B cell (primary cell): ENCODE results near the gene FCER1G. TPM values are rescaled to one million over a fixed set of nuclear protein-coding genes. Genes with fewer than 3 reads are reported as not detected.

Experiments used
- ATAC-seq: fragments of 200-7000 bp; cut with Tn5 transposase; one replicate; pipeline ENCODE4 v1.10.0; 2021; ENCODE audit warnings: low read depth, mild to moderate bottlenecking, moderate number of reproducible peaks, moderate library complexity
- CTCF ChIA-PET: fragments of 350-600 bp; sonication (Branson Sonifier 250); formaldehyde crosslinking; loops from one replicate; lab custom pipeline; 2021; ENCODE audit warnings: antibody characterized with exemption, inconsistent platforms; lab: Charles Lee
- POLR2A ChIA-PET: fragments of 350-600 bp; sonication (Branson Sonifier 250); formaldehyde crosslinking; loops from one replicate; lab custom pipeline; 2021; ENCODE audit warnings: antibody characterized with exemption; lab: Charles Lee
- DNase-seq: peaks from one replicate; pipeline ENCODE4 v3.0.0; 2013
- H2AFZ ChIP-seq: 2 replicates; pipeline ENCODE4 v1.6.1; 2012; ENCODE audit warnings: mild to moderate bottlenecking, low read depth, low read length; ENCODE audit not compliant: insufficient read depth, poor library complexity, severe bottlenecking
- H3K27ac ChIP-seq, 2 donors: 1 replicate in 1 of 2; 2 replicates in 1 of 2; pipeline ENCODE4 v1.5.1; 2012 to 2013; ENCODE audit warnings: low read length in 2 of 2, mild to moderate bottlenecking in 2 of 2, moderate library complexity in 1 of 2
- H3K27me3 ChIP-seq, 4 experiments: fragments of 200-600 bp in 1 of 4; sonication (generic) in 1 of 4; replicated peaks in 1 of 4; 1 replicate in 2 of 4; 2 replicates in 2 of 4; pipeline versions ENCODE4 v1.6.1 to v1.7.0; 2013 to 2016; ENCODE audit warnings: low read length in 3 of 4, mild to moderate bottlenecking in 2 of 4, mixed read lengths in 1 of 4, moderate library complexity in 1 of 4; ENCODE audit not compliant: insufficient read depth in 4 of 4, control insufficient read depth in 3 of 4; ENCODE audit errors: control extremely low read depth in 1 of 4
- H3K36me3 ChIP-seq, 2 experiments: replicated peaks in 1 of 2; 1 replicate in 1 of 2; 2 replicates in 1 of 2; pipeline versions ENCODE4 v1.6.1 to v1.7.1; 2013; ENCODE audit warnings: low read length in 1 of 2; ENCODE audit not compliant: insufficient read depth in 2 of 2, control insufficient read depth in 1 of 2; ENCODE audit errors: control extremely low read depth in 1 of 2, extremely low read depth in 1 of 2
- H3K4me1 ChIP-seq, 2 donors: fragments of 200-600 bp in 1 of 2; sonication (generic) in 1 of 2; 1 replicate in 1 of 2; 2 replicates in 1 of 2; pipeline versions ENCODE4 v1.5.1 to v1.6.1; 2013 to 2017; ENCODE audit warnings: low read length in 2 of 2; ENCODE audit not compliant: control insufficient read depth in 2 of 2, insufficient read depth in 2 of 2
- H3K4me2 ChIP-seq: replicated peaks from 2 replicates; pipeline ENCODE3; 2012; ENCODE audit warnings: mild to moderate bottlenecking, low read depth, low read length; ENCODE audit not compliant: poor library complexity, severe bottlenecking
- H3K4me3 ChIP-seq, 5 experiments: fragments of 200-600 bp in 1 of 5; sonication (generic) in 1 of 5; 1 replicate in 3 of 5; 2 replicates in 2 of 5; pipeline versions ENCODE4 v1.5.1 to v1.7.0; 2011 to 2016; ENCODE audit warnings: low read length in 4 of 5, mild to moderate bottlenecking in 4 of 5, low read depth in 2 of 5, control low read depth in 1 of 5, moderate library complexity in 1 of 5; ENCODE audit not compliant: insufficient read depth in 1 of 5; ENCODE audit errors: control extremely low read depth in 1 of 5, extremely low read depth in 1 of 5
- H3K79me2 ChIP-seq: fragments of 200-600 bp; sonication (generic); one replicate; pipeline ENCODE4 v1.6.0; 2016; ENCODE audit warnings: low read length; ENCODE audit not compliant: control insufficient read depth, insufficient read depth
- H3K9ac ChIP-seq: fragments of 200-600 bp; sonication (generic); 2 replicates; pipeline ENCODE4 v1.6.1; 2017; ENCODE audit warnings: mild to moderate bottlenecking, low read length, moderate library complexity
- H3K9me3 ChIP-seq, 3 donors: one replicate each; pipeline versions ENCODE4 v1.6.1 to v1.7.1; 2013; ENCODE audit warnings: low read length in 2 of 3; ENCODE audit not compliant: control insufficient read depth in 2 of 3, insufficient read depth in 1 of 3; ENCODE audit errors: control extremely low read depth in 1 of 3
- H4K20me1 ChIP-seq: 2 replicates; pipeline ENCODE4 v1.6.0; 2012; ENCODE audit warnings: mild to moderate bottlenecking, low read length; ENCODE audit not compliant: insufficient read depth, control insufficient read depth, poor library complexity, severe bottlenecking
- H3K27ac Mint-ChIP-seq: one replicate; pipeline ENCODE4 v1.8.0; 2021; ENCODE audit warnings: mixed read lengths
- H3K27me3 Mint-ChIP-seq: one replicate; pipeline ENCODE4 v1.8.0; 2021; ENCODE audit warnings: mixed read lengths
- H3K4me1 Mint-ChIP-seq: one replicate; pipeline ENCODE4 v1.8.0; 2021; ENCODE audit warnings: mixed read lengths
- H3K4me3 Mint-ChIP-seq: one replicate; pipeline ENCODE4 v1.8.0; 2021; ENCODE audit warnings: mixed read lengths
- H3K9me3 Mint-ChIP-seq: one replicate; pipeline ENCODE4 v1.8.0; 2022; ENCODE audit warnings: mixed read lengths; ENCODE audit not compliant: insufficient read depth
- EZH2 ChIP-seq: IDR thresholded peaks from 2 replicates; pipeline ENCODE4 v1.6.1; 2012; ENCODE audit warnings: borderline replicate concordance, low read depth, mild to moderate bottlenecking, moderate library complexity, low read length; ENCODE audit not compliant: insufficient read depth, poor library complexity, severe bottlenecking
- WGBS: methylation state at CpG from one replicate; pipeline ENCODE4 v1.1.5; 2013; ENCODE audit warnings: missing lambda C conversion rate; ENCODE audit not compliant: insufficient coverage; 5-methylcytosine and 5-hydroxymethylcytosine counted together
- intact Hi-C: fragments of 100-400 bp; cut with micrococcal nuclease; formaldehyde crosslinking; loops from one replicate; pipeline ENCODE4 v1.10.0; 2022
- polyA plus RNA-seq: library from polyadenylated mRNA; depleted of rRNA; stranded (reverse); fragments of >200 nt; gene quantifications from 2 replicates; pipeline ENCODE4 v1.2.3, GENCODE V29; 2012
- total RNA-seq, 2 donors: library from RNA; stranded (reverse); fragments of 120-200 nt in 1 of 2; gene quantifications; 1 replicate in 1 of 2; 2 replicates in 1 of 2; pipeline versions ENCODE4 v1.2.3 to v1.2.4, GENCODE V29; 2013 to 2022
- TF ChIP-seq, protein P1 (sequence below): fragments of 200-600 bp; IDR thresholded peaks from one replicate; pipeline ENCODE4 v1.8.0; 2022; ENCODE audit warnings: antibody characterized with exemption, mild to moderate bottlenecking

Gene FCER1G
- total and polyA plus RNA-seq, 2 donors (not counting 1 experiment from before 2014, with no cell fraction given), result 0.76 to 13.6 TPM

DNA sequence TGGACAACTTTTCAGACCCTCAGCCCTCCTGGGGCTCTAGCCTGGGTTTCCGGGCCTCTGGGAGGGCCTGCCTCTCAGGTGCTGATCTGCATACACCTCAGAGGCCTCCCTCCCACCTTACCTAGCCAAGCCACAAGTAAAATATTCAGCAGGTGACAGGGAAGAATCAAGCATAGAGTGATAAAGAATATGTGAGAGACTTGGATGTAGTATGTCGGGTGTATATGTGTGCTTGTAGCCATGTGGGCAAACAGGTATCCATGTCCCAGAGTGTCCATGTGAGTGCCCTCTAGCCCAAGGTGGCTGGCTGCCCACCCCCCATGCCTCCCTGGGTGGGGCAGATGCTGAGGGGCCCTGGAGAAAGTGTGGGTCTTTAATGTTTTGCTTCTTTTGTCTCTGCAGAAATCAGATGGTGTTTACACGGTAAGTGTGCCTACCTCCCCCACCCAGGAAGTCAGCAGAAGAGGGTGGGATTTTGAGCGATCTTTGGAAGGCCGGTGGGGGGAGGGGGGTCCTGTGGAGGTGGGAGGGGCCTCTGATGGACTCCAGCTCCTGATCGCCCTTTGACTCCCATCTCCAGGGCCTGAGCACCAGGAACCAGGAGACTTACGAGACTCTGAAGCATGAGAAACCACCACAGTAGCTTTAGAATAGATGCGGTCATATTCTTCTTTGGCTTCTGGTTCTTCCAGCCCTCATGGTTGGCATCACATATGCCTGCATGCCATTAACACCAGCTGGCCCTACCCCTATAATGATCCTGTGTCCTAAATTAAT is 3.4 kb downstream of the FCER1G start:
- Mint-ChIP-seq H3K27me3 (peaks cover 43% of the 10 kb centered on the region), H3K27ac (no peak overlapping the region), H3K4me1 (peaks cover 27% of the 10 kb centered on the region), H3K4me3 (no peak overlapping the region), H3K9me3 (no peaks in the 10 kb centered on the region)
- peaks cover 15 to 26% of the 10 kb centered on the region in 2 donors for H3K4me1 ChIP-seq
- no peak overlapping the region for H3K27ac ChIP-seq
- no peak overlapping the region for H3K9ac ChIP-seq
- H2AFZ ChIP-seq, result no peak overlapping the region
- peak; percentile 24 for DNase-seq
- peaks cover 0 to 42% (median 29%) of the 10 kb centered on the region in 4 experiments for H3K27me3 ChIP-seq
- no peak overlapping the region for H3K4me2 ChIP-seq
- CTCF ChIA-PET, result interaction anchor here (1.2 to 1.5 kb wide), 2 partner anchors 14 to 163 kb away, joined by 3 to 7 read pairs; no protein-coding TSS in a partner anchor
- H3K4me3 ChIP-seq, result no peak overlapping the region
- intact Hi-C loops, result no loop called here
- ATAC-seq, result no peak
- 92% methylated on average over 5 of the region's 8 CpGs for WGBS
- peaks cover 2 to 11% of the 10 kb centered on the region in 2 experiments for H3K36me3 ChIP-seq
- TF ChIP-seq EZH2, result no peak
- H3K79me2 ChIP-seq, result no peaks in the 10 kb centered on the region
- H4K20me1 ChIP-seq, result no peaks in the 10 kb centered on the region
- no peaks in the 10 kb centered on the region for H3K9me3 ChIP-seq
- POLR2A ChIA-PET, result no interaction called here

DNA sequence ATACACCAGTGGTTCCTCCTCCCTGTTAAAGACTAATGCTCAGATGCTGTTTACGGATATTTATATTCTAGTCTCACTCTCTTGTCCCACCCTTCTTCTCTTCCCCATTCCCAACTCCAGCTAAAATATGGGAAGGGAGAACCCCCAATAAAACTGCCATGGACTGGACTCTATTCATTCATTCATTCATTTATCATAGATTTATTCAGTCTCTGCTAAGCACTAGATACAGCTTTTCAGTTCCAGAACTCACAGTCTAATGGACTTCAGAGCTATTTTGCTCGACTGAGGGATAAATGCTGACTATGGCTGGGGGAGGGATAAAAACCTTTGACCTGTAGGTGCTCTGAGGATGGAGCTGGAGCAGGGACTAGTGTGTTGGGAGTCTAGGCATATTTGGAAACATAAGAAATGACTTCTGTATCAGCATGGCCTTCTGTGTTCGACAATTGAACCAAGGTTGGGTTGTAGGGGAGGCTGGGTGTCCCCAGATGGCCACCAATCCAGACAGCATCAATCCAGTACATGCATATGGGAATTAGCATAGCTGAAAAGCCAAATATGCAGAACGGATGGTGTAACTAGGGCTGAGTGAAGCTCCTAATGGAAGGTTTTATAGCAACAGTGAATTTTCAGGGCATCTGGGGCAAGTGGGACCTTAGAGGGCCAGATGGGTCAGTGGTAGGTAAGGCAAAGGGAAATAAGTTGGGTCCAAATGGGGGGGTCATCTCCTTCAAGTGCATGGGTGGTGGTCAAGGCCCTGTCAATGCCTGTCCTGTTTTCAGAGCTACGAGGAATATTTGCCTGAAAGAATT is 4.2 kb downstream of the FCER1G start:
- H3K4me3 Mint-ChIP-seq, result no peak overlapping the region
- Histone ChIP-seq H3K4me2 (no peak overlapping the region), H3K4me3 (no peak overlapping the region), H2AFZ (no peak overlapping the region), H3K9me3 (no peaks in the 10 kb centered on the region), H3K79me2 (no peaks in the 10 kb centered on the region), H3K27ac (no peak overlapping the region), H3K4me1 (peaks cover 15 to 26% of the 10 kb centered on the region in 2 donors), H3K9ac (no peak overlapping the region), H4K20me1 (no peaks in the 10 kb centered on the region), H3K36me3 (peaks cover 0 to 4% of the 10 kb centered on the region in 2 experiments), H3K27me3 (peaks cover 0 to 49% (median 36%) of the 10 kb centered on the region in 4 experiments)
- WGBS, result 96% methylated on average over 4 of the region's 5 CpGs
- TF ChIP-seq, protein P1, sequence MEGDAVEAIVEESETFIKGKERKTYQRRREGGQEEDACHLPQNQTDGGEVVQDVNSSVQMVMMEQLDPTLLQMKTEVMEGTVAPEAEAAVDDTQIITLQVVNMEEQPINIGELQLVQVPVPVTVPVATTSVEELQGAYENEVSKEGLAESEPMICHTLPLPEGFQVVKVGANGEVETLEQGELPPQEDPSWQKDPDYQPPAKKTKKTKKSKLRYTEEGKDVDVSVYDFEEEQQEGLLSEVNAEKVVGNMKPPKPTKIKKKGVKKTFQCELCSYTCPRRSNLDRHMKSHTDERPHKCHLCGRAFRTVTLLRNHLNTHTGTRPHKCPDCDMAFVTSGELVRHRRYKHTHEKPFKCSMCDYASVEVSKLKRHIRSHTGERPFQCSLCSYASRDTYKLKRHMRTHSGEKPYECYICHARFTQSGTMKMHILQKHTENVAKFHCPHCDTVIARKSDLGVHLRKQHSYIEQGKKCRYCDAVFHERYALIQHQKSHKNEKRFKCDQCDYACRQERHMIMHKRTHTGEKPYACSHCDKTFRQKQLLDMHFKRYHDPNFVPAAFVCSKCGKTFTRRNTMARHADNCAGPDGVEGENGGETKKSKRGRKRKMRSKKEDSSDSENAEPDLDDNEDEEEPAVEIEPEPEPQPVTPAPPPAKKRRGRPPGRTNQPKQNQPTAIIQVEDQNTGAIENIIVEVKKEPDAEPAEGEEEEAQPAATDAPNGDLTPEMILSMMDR, result no peak
- TF ChIP-seq EZH2, result no peak
- ChIA-PET POLR2A (no interaction called here), CTCF (interaction anchor here (1.1 to 1.9 kb wide), 4 partner anchors 8 to 162 kb away, joined by 3 to 7 read pairs (median 6); no protein-coding TSS in a partner anchor)
- peaks cover 27% of the 10 kb centered on the region for H3K4me1 Mint-ChIP-seq
- intact Hi-C loops, result no loop called here
- DNase-seq, result no peak
- no peak for ATAC-seq
- H3K27ac Mint-ChIP-seq, result no peak overlapping the region
- peaks cover 46% of the 10 kb centered on the region for H3K27me3 Mint-ChIP-seq
- H3K9me3 Mint-ChIP-seq, result no peaks in the 10 kb centered on the region
